Thyroid gland (tissue), 4 donors: Measurements from ENCODE around the gene PDRG1.

Experiments used
- CTCF ChIP-seq, 6 experiments: fragments of 200-600 bp in 3 of 6; fragments of 450-650 bp in 3 of 6; sonication (generic) in 3 of 6; IDR thresholded peaks; one replicate each; pipeline ENCODE4 v1.5.1; 2016 to 2019; ENCODE audit warnings: antibody characterized with exemption in 6 of 6, mild to moderate bottlenecking in 2 of 6, inconsistent platforms in 1 of 6, moderate library complexity in 1 of 6
- POLR2A ChIP-seq, 2 donors: fragments of 450-650 bp; IDR thresholded peaks; one replicate each; pipeline ENCODE4 v1.6.1; 2017; ENCODE audit warnings: antibody characterized with exemption in 2 of 2, mild to moderate bottlenecking in 2 of 2, moderate library complexity in 1 of 2

DNA sequence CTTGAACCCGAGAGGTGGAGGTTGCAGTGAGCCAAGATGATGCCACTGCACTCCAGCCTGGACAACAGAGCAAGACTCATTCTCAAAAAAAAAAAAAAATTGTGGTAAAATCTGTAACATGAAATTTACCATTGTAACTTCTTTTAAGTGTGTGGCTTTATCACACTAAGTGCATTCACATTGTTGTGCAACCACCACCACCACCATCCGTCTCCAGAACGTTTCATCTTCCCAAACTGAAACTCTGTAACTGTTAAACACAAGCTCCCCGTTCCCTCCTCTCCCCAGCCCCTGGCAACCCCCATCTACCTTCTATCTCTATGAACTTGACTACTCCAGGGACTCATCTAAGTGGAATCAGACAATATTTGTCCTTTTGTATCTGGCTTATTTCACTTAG, 29.7 kb downstream of the PDRG1 start:
- no peak for TF ChIP-seq CTCF (IDR thresholded peaks at IDR 0.05)
- TF ChIP-seq POLR2A (IDR thresholded peaks at IDR 0.05) = no peak
